ENCODE data around the gene HOXA11.

The HOXA11 gene

DNA sequence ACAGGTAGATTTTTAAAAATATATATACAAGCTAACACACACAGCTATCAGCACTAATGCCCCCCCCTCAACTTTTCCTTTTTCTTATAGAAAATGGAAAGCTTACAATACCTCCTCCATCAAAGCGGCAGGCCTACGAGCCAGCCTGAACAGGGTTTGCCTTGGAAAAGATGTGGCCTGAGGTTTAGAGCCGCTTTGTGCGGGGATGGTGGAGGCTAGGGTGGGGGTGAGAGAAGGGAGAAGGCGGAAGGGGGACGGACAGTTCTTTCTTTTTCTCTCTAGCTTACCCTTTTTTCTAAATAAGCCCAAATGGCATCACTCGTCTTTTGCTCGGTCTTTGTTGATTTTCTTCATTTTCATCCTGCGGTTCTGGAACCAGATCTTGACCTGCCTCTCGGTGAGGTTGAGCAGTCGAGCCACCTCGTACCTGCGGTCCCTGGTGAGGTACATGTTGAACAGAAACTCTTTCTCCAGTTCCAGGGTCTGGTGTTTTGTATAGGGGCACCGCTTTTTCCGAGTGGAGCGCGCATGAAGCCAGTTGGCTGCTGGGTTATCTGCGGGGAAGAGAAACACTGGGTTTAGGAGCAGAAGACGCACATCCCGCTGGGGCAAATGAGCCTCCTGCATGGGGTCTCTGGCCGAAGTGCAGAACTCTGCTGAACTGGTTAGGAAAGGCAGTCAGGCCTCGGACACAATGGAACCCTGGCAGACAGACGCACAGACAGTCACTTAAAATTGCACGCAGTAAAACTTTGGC is 21.6 kb downstream of the HOXA11 start:
- Histone ChIP-seq H3K9ac (ENCODE audit: low read depth, low read length) (no peak overlapping the region), H3K4me1 (ENCODE audit: control insufficient read depth, insufficient read depth, low read length) (no peaks in the 10 kb centered on the region), H3K36me3 (ENCODE audit: control insufficient read depth, insufficient read depth, low read length) (no peaks in the 10 kb centered on the region), H3K9me3 (ENCODE audit: control insufficient read depth, insufficient read depth, low read length) (no peaks in the 10 kb centered on the region), H3K4me3 (ENCODE audit: low read depth, low read length) (no peak overlapping the region), H3K27me3 (ENCODE audit: control insufficient read depth, insufficient read depth, low read length) (peaks cover 100% of the 10 kb centered on the region), H3K27ac (ENCODE audit: low read depth, low read length) (no peak overlapping the region)

DNA sequence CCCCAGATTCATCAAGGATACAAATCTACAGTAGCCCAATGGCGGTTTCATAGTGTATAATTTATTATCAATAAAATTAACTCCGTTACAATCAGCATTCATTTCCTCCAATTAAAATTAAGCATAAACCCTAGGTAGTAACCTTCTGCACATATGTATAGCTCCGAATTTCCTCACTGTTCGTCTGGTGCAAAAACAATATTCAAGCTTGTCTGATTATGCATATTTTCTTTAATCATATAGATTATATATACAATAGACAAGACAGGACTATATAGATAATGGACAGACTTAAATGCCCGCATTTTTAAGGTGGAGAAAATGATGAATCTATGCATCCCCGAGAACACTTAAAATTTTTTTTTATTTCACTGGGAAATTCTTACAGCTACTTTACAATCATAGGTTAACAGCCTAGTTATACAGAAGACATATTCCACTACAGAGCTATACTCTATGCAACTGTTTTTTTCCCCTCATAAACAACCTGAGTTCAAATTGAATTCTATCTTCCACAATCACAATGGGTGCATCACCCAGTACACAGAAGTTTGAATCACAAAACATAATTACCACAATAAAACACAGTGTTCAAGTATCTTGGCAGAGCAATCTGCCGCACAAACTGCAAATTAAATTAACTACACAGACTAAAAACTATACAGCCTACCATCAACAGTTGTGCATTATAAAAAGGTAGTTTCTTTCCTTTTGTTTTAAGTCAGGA is 22.3 kb downstream of the HOXA11 start:
- no peak overlapping the region for H3K27ac ChIP-seq (ENCODE audit: low read depth, low read length)
- H3K4me3 ChIP-seq (ENCODE audit: low read depth, low read length) = no peak overlapping the region
- no peaks in the 10 kb centered on the region for H3K36me3 ChIP-seq (ENCODE audit: control insufficient read depth, insufficient read depth, low read length)
- H3K9me3 ChIP-seq (ENCODE audit: control insufficient read depth, insufficient read depth, low read length) = no peaks in the 10 kb centered on the region
- no peak overlapping the region for H3K9ac ChIP-seq (ENCODE audit: low read depth, low read length)
- H3K27me3 ChIP-seq (ENCODE audit: control insufficient read depth, insufficient read depth, low read length) = peaks cover 100% of the 10 kb centered on the region
- H3K4me1 ChIP-seq (ENCODE audit: control insufficient read depth, insufficient read depth, low read length) = no peaks in the 10 kb centered on the region

DNA sequence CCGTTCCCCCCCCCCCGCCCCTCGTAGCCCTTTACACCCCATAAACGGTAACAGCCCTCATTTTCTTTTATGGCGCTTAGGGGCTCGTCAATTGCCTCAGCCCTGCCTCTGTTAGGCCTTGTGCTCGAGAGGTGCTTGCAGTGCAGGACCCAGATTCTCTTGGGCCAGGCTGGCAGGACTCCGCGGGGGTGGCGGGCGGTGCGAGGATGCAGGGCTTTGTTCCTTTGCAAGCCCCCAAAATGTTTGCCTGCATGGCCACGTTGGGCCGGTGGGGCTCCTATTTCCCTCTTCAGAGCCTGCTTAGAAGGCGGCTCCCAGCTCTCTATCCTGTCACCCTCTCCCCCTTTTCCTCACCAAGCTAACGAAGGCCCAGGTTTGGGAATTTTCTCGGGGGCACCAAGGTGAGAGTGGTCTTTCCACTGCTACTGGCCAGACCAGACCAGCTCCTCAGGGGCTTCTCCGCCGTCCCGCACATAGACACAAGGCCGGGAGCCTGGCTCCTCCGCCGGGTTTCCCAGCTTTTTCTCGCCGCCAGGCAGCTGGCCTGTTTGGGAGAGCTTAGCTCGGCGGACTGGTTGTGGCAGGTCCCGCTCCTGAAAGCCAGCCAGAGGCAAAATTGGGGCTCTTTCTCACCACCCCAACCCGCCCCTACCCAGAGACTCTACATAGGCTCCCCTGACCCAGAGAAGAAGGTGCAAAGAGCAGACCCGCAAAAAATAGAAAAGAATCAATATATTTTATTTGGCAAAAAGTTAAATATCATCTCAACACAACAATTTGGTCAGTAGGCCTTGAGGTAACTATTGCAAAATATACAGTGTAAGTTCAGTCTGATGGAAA is 23.1 kb downstream of the HOXA11 start:
- no peak overlapping the region for H3K27ac ChIP-seq (ENCODE audit: low read depth, low read length)
- peaks cover 3% of the 10 kb centered on the region; the same call in 1 of the 2 replicates for H3K9me3 ChIP-seq (ENCODE audit: control insufficient read depth, insufficient read depth, low read length)
- peaks cover 100% of the 10 kb centered on the region for H3K27me3 ChIP-seq (ENCODE audit: control insufficient read depth, insufficient read depth, low read length)
- no peak overlapping the region for H3K9ac ChIP-seq (ENCODE audit: low read depth, low read length)
- no peak overlapping the region for H3K4me3 ChIP-seq (ENCODE audit: low read depth, low read length)
- H3K36me3 ChIP-seq (ENCODE audit: control insufficient read depth, insufficient read depth, low read length) = no peaks in the 10 kb centered on the region
- H3K4me1 ChIP-seq (ENCODE audit: control insufficient read depth, insufficient read depth, low read length) = no peaks in the 10 kb centered on the region

DNA sequence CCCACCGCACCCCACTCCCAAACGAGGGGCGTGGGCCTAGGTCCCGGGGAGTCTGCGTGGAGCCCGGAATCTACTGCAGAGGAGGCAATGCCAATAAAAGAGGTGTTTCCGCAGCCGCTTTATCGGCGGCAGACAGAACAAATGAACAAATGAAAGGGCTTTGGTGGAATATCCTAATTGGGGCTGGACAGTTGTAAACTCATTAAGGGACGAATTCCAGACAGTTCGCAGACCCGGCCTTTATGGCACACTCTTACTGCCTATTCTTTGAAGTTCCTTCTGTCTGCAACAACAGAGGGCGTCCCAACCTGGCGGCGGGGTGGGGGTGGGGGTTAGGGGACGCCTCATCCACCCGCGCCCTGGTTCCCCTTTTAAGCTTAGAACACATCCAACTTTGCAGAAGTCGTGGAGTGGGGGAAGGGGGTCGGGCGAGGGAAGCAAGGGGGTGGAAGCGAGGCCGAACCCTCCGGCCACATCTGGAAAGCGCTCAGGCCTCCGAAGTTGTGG is 23.8 kb downstream of the HOXA11 start:
- H3K9ac ChIP-seq (ENCODE audit: low read depth, low read length) = no peak overlapping the region

DNA sequence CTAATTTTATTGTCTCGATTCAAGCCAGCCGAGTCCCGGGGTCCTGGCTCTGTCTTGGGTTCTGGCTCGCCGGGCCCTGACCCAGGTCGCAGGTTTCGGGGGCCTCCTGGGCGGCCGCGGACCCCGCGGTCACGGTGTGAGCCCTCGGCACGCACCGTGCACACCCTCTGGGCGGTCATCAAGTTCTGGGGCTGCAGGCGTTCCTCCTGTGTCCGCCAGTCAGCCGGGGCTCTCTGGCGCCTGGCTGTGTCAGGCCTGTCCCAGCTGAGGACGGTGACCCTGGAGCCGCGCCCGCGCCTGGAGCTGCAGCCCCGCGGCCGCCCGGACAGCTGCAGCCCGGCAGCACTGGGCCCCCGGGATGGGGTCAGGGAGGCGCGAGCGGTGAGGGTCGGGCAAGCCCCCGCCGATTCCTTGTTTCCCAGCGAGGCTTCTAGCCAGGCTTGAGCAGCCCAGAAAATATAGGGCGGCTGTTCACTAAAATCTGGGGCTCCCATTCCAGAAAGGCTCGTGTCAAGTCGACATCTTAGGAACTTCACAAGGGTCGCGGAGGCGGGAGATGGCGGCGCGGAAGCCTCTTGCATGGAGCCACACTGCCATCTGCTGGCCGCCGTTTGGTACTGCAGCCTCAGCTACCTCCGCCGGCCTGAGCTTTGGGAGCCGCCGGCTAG is 24.4 kb downstream of the HOXA11 start:
- Histone ChIP-seq H3K9me3 (ENCODE audit: control insufficient read depth, insufficient read depth, low read length) (peaks cover 4% of the 10 kb centered on the region; the same call in 1 of the 2 replicates), H3K9ac (ENCODE audit: low read depth, low read length) (no peak overlapping the region), H3K36me3 (ENCODE audit: control insufficient read depth, insufficient read depth, low read length) (no peaks in the 10 kb centered on the region), H3K27me3 (ENCODE audit: control insufficient read depth, insufficient read depth, low read length) (peaks cover 100% of the 10 kb centered on the region), H3K4me3 (ENCODE audit: low read depth, low read length) (peak overlapping the region; percentile 49; the same call in 1 of the 2 replicates), H3K27ac (ENCODE audit: low read depth, low read length) (no peak overlapping the region), H3K4me1 (ENCODE audit: control insufficient read depth, insufficient read depth, low read length) (peaks cover 2% of the 10 kb centered on the region; the same call in 1 of the 2 replicates)

More for the DNA sequence above, 23.8 kb downstream of the HOXA11 start:
- no peak overlapping the region for H3K4me3 ChIP-seq (ENCODE audit: low read depth, low read length)
- peaks cover 100% of the 10 kb centered on the region for H3K27me3 ChIP-seq (ENCODE audit: control insufficient read depth, insufficient read depth, low read length)
- no peaks in the 10 kb centered on the region for H3K36me3 ChIP-seq (ENCODE audit: control insufficient read depth, insufficient read depth, low read length)
- H3K27ac ChIP-seq (ENCODE audit: low read depth, low read length) = no peak overlapping the region
- peaks cover 2% of the 10 kb centered on the region; the same call in 1 of the 2 replicates for H3K4me1 ChIP-seq (ENCODE audit: control insufficient read depth, insufficient read depth, low read length)
- H3K9me3 ChIP-seq (ENCODE audit: control insufficient read depth, insufficient read depth, low read length) = peaks cover 4% of the 10 kb centered on the region; the same call in 1 of the 2 replicates

DNA sequence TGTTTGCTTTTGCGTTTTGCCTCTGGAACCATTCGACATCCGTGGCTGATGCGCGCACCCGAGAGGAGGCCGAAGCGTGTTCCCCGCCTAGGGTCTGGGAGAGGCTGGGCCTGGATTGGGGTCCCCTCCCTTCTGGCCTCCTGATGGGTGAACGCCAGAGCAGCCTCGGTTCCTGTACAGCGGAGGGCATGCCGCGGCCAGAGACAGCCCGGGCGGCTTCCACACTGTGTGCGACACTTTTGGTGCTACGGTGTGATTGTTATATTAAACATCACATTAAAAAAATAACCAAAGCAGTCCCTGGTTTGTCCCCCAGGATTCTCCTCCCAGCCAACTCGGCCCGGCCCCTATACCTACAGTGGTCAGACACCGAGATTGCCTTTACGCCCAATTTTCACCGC is 24.9 kb downstream of the HOXA11 start:
- Histone ChIP-seq H3K9ac (ENCODE audit: low read depth, low read length) (no peak overlapping the region), H3K4me3 (ENCODE audit: low read depth, low read length) (0 out of 2 replicates have a peak overlapping the region, but pooled peaks have one; percentile 49), H3K36me3 (ENCODE audit: control insufficient read depth, insufficient read depth, low read length) (no peaks in the 10 kb centered on the region), H3K27me3 (ENCODE audit: control insufficient read depth, insufficient read depth, low read length) (peaks cover 100% of the 10 kb centered on the region), H3K9me3 (ENCODE audit: control insufficient read depth, insufficient read depth, low read length) (peaks cover 4% of the 10 kb centered on the region; the same call in 1 of the 2 replicates), H3K4me1 (ENCODE audit: control insufficient read depth, insufficient read depth, low read length) (peaks cover 2% of the 10 kb centered on the region; the same call in 1 of the 2 replicates), H3K27ac (ENCODE audit: low read depth, low read length) (no peak overlapping the region)

DNA sequence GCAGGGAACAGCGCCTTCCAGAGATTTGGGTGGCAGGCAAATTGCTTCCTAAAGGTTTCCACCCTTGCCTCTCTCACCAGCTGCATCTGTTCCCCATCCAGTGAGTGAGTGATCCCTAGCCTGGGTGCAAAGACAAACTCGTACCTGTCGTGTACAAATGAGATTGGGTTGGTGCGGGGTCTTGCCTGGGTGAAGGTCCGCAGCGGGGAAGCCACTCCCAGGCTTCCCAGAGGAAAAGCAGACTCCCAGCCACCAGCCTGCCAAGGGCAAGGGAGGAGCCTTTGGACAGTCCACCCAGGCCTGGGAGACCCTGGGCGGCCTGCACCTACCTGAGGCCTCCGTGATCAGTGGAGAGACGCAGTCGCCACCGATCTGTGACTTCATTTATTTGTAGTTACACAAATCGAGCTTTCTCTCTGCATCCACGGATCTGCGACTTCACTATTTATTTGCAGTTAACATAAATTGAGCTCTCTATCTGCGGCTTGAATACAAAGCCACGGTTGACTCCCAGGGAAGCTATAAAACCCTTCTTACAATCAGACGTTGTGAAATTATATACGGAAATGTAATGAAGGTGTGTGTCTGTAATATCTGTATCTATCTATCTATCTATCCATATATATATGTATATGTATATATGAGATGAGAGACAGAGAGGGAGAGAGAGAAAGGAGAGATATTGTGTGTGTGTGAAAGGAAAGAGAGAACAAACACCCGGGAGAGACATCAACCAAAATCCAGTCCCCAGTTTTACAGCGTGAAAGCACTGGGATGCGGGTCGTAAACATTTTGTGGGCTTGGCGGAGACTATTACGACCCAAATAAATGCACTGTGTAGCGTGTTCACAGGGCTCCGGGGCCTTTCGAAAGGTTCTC is 25.5 kb downstream of the HOXA11 start:
- Histone ChIP-seq H3K27ac (ENCODE audit: low read depth, low read length) (no peak overlapping the region), H3K36me3 (ENCODE audit: control insufficient read depth, insufficient read depth, low read length) (no peaks in the 10 kb centered on the region), H3K27me3 (ENCODE audit: control insufficient read depth, insufficient read depth, low read length) (peaks cover 100% of the 10 kb centered on the region), H3K4me1 (ENCODE audit: control insufficient read depth, insufficient read depth, low read length) (peaks cover 2% of the 10 kb centered on the region; the same call in 1 of the 2 replicates), H3K9me3 (ENCODE audit: control insufficient read depth, insufficient read depth, low read length) (peaks cover 4% of the 10 kb centered on the region; the same call in 1 of the 2 replicates), H3K4me3 (ENCODE audit: low read depth, low read length) (no peak overlapping the region), H3K9ac (ENCODE audit: low read depth, low read length) (no peak overlapping the region)

DNA sequence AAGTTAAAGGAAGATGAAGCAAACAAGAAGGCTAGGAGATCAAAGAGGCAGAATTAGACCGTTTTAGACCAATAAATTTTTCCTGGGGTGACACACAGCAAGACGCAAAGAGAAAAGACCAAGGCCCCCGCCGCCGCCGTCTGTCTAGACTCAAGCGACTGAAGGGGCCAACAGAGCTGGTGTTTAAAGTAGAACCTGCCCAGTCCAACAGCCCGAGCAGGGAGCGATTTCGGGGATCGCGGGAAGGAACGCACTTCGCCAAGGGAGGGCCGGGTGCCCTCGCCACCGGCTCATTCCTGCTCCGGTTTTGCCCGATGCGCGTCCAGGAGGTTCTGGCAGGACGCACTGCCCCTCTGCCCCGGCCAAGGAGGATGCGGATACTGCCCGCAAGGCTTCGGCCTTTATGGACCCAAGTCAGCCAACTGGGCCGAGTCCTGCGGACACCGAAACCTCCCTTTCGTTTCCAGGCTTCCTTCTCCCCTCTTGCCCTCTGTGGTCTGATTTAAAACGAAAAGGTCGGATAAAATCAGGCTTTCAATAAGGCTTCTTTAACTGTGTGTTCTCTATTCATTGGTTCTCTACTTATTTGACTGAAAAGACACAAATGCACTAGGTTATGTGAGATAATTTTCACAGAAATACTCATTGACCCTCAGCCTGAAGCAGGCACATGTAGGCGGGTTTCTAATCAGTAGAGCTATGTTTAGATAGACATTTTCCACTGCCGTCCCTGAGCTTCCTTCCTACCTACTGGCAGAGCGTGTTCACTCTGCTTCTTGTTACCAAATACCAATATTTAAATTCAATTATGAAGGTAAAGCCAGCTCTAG is 26.4 kb downstream of the HOXA11 start:
- peaks cover 2% of the 10 kb centered on the region; the same call in 1 of the 2 replicates for H3K4me1 ChIP-seq (ENCODE audit: control insufficient read depth, insufficient read depth, low read length)
- peaks cover 100% of the 10 kb centered on the region for H3K27me3 ChIP-seq (ENCODE audit: control insufficient read depth, insufficient read depth, low read length)
- H3K27ac ChIP-seq (ENCODE audit: low read depth, low read length) = no peak overlapping the region
- no peak overlapping the region for H3K4me3 ChIP-seq (ENCODE audit: low read depth, low read length)
- H3K9ac ChIP-seq (ENCODE audit: low read depth, low read length) = no peak overlapping the region
- H3K36me3 ChIP-seq (ENCODE audit: control insufficient read depth, insufficient read depth, low read length) = no peaks in the 10 kb centered on the region
- H3K9me3 ChIP-seq (ENCODE audit: control insufficient read depth, insufficient read depth, low read length) = peaks cover 4% of the 10 kb centered on the region; the same call in 1 of the 2 replicates

All from HUES48 (cell line).